Measurements from ENCODE around the gene SFPQ.
"Not testable (repeated sequence)": the region's sequence is repeated elsewhere in the genome, so short reads cannot be mapped to it uniquely, and the experiment has no call there.

DNA sequence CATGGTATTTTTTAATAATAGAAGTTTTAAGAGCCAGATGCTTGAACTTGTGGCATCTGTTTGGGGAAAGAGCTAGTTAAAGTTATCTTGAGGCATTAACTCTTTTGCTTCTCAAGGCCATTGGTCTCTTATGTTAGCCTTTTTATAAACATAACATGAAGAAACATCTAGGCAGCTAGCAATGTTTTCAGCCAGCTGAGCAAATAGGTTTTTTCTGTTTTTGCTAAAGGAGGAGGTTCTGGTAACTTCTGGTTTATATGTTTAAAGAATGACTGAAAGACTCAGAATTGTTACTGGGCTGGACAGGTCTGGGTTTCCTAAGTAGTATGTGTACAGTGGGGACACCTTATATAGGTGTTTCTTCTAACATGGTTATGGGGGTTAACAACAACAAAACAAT, 50.7 kb downstream of the SFPQ start:
- TF ChIP-seq, protein P1, sequence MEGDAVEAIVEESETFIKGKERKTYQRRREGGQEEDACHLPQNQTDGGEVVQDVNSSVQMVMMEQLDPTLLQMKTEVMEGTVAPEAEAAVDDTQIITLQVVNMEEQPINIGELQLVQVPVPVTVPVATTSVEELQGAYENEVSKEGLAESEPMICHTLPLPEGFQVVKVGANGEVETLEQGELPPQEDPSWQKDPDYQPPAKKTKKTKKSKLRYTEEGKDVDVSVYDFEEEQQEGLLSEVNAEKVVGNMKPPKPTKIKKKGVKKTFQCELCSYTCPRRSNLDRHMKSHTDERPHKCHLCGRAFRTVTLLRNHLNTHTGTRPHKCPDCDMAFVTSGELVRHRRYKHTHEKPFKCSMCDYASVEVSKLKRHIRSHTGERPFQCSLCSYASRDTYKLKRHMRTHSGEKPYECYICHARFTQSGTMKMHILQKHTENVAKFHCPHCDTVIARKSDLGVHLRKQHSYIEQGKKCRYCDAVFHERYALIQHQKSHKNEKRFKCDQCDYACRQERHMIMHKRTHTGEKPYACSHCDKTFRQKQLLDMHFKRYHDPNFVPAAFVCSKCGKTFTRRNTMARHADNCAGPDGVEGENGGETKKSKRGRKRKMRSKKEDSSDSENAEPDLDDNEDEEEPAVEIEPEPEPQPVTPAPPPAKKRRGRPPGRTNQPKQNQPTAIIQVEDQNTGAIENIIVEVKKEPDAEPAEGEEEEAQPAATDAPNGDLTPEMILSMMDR (conservative IDR thresholded peaks at IDR 0.05) = not testable (repeated sequence)
- TF ChIP-seq ZFX (IDR thresholded peaks at IDR 0.05) = not testable (repeated sequence)
